Body of pancreas (tissue), 4 donors: ENCODE results near the gene COX6B2.

Source experiments
- POLR2A ChIP-seq, 3 donors: fragments of 450-650 bp; IDR thresholded peaks; one replicate each; pipeline ENCODE4 v1.6.1; 2016; ENCODE audit warnings: antibody characterized with exemption in 3 of 3, mild to moderate bottlenecking in 2 of 3
- TF ChIP-seq, protein P1 (sequence below), 7 experiments: fragments of 450-650 bp in 4 of 7; fragments of 200-600 bp in 3 of 7; sonication (generic) in 3 of 7; IDR thresholded peaks; one replicate each; pipeline ENCODE4 v1.5.1; 2016 to 2019; ENCODE audit warnings: antibody characterized with exemption in 7 of 7

GRCh38 chr19:55305983-55306562 is 48.4 kb downstream of the COX6B2 start:
- TF ChIP-seq, protein P1, sequence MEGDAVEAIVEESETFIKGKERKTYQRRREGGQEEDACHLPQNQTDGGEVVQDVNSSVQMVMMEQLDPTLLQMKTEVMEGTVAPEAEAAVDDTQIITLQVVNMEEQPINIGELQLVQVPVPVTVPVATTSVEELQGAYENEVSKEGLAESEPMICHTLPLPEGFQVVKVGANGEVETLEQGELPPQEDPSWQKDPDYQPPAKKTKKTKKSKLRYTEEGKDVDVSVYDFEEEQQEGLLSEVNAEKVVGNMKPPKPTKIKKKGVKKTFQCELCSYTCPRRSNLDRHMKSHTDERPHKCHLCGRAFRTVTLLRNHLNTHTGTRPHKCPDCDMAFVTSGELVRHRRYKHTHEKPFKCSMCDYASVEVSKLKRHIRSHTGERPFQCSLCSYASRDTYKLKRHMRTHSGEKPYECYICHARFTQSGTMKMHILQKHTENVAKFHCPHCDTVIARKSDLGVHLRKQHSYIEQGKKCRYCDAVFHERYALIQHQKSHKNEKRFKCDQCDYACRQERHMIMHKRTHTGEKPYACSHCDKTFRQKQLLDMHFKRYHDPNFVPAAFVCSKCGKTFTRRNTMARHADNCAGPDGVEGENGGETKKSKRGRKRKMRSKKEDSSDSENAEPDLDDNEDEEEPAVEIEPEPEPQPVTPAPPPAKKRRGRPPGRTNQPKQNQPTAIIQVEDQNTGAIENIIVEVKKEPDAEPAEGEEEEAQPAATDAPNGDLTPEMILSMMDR (IDR thresholded peaks at IDR 0.05) = no peak
- no peak for TF ChIP-seq POLR2A (IDR thresholded peaks at IDR 0.05)
